HepG2 (cell line): ENCODE measurements around the gene IPO13. TPM values are rescaled to one million over a fixed set of nuclear protein-coding genes. Genes with fewer than 3 reads are reported as not detected.

Source experiments
- ATAC-seq: fragments of 200-7000 bp; cut with Tn5 transposase; 3 replicates; pipeline ENCODE4 v1.9.1; 2020; ENCODE audit warnings: mild to moderate bottlenecking, moderate library complexity
- BruUV-seq: library from RNA; stranded (reverse); fragments of 400-500 nt; replicated peaks from 2 replicates; lab custom pipeline; 2021; lab: Mats Ljungman, UMichigan
- CTCF ChIA-PET: fragments of 300-600 bp; formaldehyde crosslinking; extraction: SDS; loops from one replicate; lab custom pipeline; 2021; ENCODE audit warnings: low total read pairs, inconsistent platforms, low intra/inter-chr PET ratio; lab: Yijun Ruan, JAX
- POLR2A ChIA-PET: fragments of 350-600 bp; sonication (Branson Sonifier 250); formaldehyde crosslinking; loops from one replicate; lab custom pipeline; 2020; ENCODE audit warnings: antibody characterized with exemption, inconsistent platforms; lab: Yijun Ruan, JAX
- DNase-seq: peaks from one replicate; pipeline ENCODE4 v3.0.0-alpha.2; 2015; ENCODE audit warnings: low spot score
- FAIRE-seq: peaks from 3 replicates; lab custom pipeline; 2011; peaks lifted over from hg19 to GRCh38; lab: Jason Lieb, UNC
- H2AFZ ChIP-seq: one replicate; pipeline ENCODE4 v1.6.1; 2011; ENCODE audit warnings: low read length, inconsistent platforms
- H3K27ac ChIP-seq: fragments of 300-600 bp; 3 replicates; pipeline ENCODE4 v1.8.0; 2011; ENCODE audit warnings: mixed run types, mild to moderate bottlenecking, mixed read lengths, low read length, inconsistent platforms; ENCODE audit not compliant: insufficient read depth; ENCODE audit errors: extremely low read length
- H3K27me3 ChIP-seq, 2 experiments: fragments of 200-600 bp in 1 of 2; 2 replicates in 1 of 2; 3 replicates in 1 of 2; pipeline versions ENCODE4 v1.6.0 to v1.8.0; 2011; ENCODE audit warnings: low read length in 2 of 2, mild to moderate bottlenecking in 2 of 2, moderate library complexity in 2 of 2, inconsistent platforms in 1 of 2; ENCODE audit not compliant: insufficient read depth in 2 of 2, control insufficient read depth in 1 of 2
- H3K36me3 ChIP-seq, 2 experiments: fragments of 200-600 bp in 1 of 2; replicated peaks in 1 of 2; 2 replicates in 1 of 2; 3 replicates in 1 of 2; pipeline versions ENCODE4 v1.5.1 to v1.8.0; 2011; ENCODE audit warnings: low read length in 2 of 2, inconsistent platforms in 1 of 2; ENCODE audit not compliant: insufficient read depth in 2 of 2, control insufficient read depth in 1 of 2
- H3K4me1 ChIP-seq: 2 replicates; pipeline ENCODE4 v1.5.1; 2012; ENCODE audit warnings: low read length, inconsistent platforms; ENCODE audit not compliant: insufficient read depth
- H3K4me2 ChIP-seq: 2 replicates; pipeline ENCODE4 v1.6.0; 2011; ENCODE audit warnings: low read depth, low read length, inconsistent platforms
- H3K4me3 ChIP-seq, 3 experiments: fragments of 200-600 bp in 1 of 3; sonication (generic), shearing (Covaris generic) in 1 of 3; replicated peaks in 1 of 3; 2 replicates each; pipeline ENCODE4 v1.5.1; 2011 to 2016; ENCODE audit warnings: low read length in 3 of 3, inconsistent platforms in 2 of 3, low read depth in 2 of 3, mild to moderate bottlenecking in 2 of 3, control low read depth in 1 of 3, mixed read lengths in 1 of 3; ENCODE audit not compliant: insufficient read depth in 1 of 3
- H3K79me2 ChIP-seq: one replicate; pipeline ENCODE4 v1.6.1; 2011; ENCODE audit warnings: low read length, inconsistent platforms; ENCODE audit not compliant: insufficient read depth
- H3K9ac ChIP-seq: 2 replicates; pipeline ENCODE4 v1.6.0; 2011; ENCODE audit warnings: mild to moderate bottlenecking, low read depth, low read length, inconsistent platforms; ENCODE audit not compliant: insufficient read depth
- H3K9me3 ChIP-seq: 2 replicates; pipeline ENCODE4 v1.5.1; 2012; ENCODE audit warnings: mild to moderate bottlenecking, low read length
- H4K20me1 ChIP-seq: 2 replicates; pipeline ENCODE4 v1.6.0; 2011; ENCODE audit warnings: inconsistent platforms, mild to moderate bottlenecking, low read length, moderate library complexity; ENCODE audit not compliant: insufficient read depth
- JDP2 ChIP-seq: sonication (generic); formaldehyde crosslinking; IDR thresholded peaks from 2 replicates; pipeline ENCODE4 v1.8.1; 2022; ENCODE audit warnings: missing genetic modification reagents, borderline replicate concordance
- POLR2A ChIP-seq, 2 experiments: IDR thresholded peaks; 2 replicates each; pipeline ENCODE4 v1.6.1; 2011; ENCODE audit warnings: low read depth in 2 of 2, low read length in 2 of 2, mild to moderate bottlenecking in 1 of 2, moderate library complexity in 1 of 2; ENCODE audit not compliant: insufficient read depth in 1 of 2
- SRSF1 ChIP-seq: fragments of 200-400 bp; formaldehyde crosslinking; optimal IDR thresholded peaks from 2 replicates; pipeline ENCODE3; 2017; ENCODE audit warnings: mild to moderate bottlenecking, low read depth, low read length, moderate library complexity
- ZNF747 ChIP-seq: sonication (generic); formaldehyde crosslinking; IDR thresholded peaks from 2 replicates; pipeline ENCODE4 v1.8.1; 2023; ENCODE audit warnings: missing genetic modification reagents, mild to moderate bottlenecking, borderline replicate concordance
- ZSCAN22 ChIP-seq: sonication (generic); formaldehyde crosslinking; IDR thresholded peaks from 2 replicates; pipeline ENCODE4 v1.4.0; 2020; ENCODE audit warnings: mild to moderate bottlenecking, missing genetic modification reagents
- WGBS: methylation state at CpG from one replicate; pipeline ENCODE4 v1.1.6; 2017; ENCODE audit warnings: low lambda C conversion rate; 5-methylcytosine and 5-hydroxymethylcytosine counted together
- in situ Hi-C: cut with HindIII; loops from 2 replicates; pipeline ENCODE4 v1.10.0; 2017; ENCODE audit warnings: low pct_unique_long_range_greater_than_20kb; ENCODE audit not compliant: extremely low pct_ligation_motif_present
- intact Hi-C: fragments of 100-400 bp; cut with micrococcal nuclease; formaldehyde crosslinking; loops from one replicate; pipeline ENCODE4 v1.10.0; 2022; ENCODE audit not compliant: unreplicated experiment
- polyA plus RNA-seq, 8 experiments: library from polyadenylated mRNA; depleted of rRNA in 3 of 8; stranded (reverse) in 7 of 8; unstranded in 1 of 8; fragments of >200 nt; fragmentation: Illumina TruSeq in 4 of 8; extraction: Trizol in 4 of 8; gene quantifications; 2 replicates each; pipeline versions ENCODE4 v1.2.1 to v1.2.3, GENCODE V29; 2011 to 2016; ENCODE audit warnings: low read depth in 4 of 8, missing spikeins in 1 of 8, mixed read lengths in 1 of 8; ENCODE audit not compliant: insufficient read depth in 1 of 8
- total RNA-seq, 5 experiments: library from RNA; depleted of rRNA; stranded (reverse); fragments of >200 nt; fragmentation: Illumina TruSeq; extraction: Trizol; gene quantifications; 2 replicates each; pipeline ENCODE4 v1.2.3, GENCODE V29; 2016; ENCODE audit warnings: low read depth in 1 of 5
- TF ChIP-seq, protein P1 (sequence below): sonication (generic); formaldehyde crosslinking; IDR thresholded peaks from 2 replicates; pipeline ENCODE4 v1.5.0; 2020; ENCODE audit warnings: mild to moderate bottlenecking, missing genetic modification reagents, moderate library complexity

Gene IPO13
- total and polyA plus RNA-seq, 2 of the 13 experiments (the other 11 are each of a cell fraction or from before 2014, with no cell fraction given), result 12.9 to 15.6 TPM

DNA sequence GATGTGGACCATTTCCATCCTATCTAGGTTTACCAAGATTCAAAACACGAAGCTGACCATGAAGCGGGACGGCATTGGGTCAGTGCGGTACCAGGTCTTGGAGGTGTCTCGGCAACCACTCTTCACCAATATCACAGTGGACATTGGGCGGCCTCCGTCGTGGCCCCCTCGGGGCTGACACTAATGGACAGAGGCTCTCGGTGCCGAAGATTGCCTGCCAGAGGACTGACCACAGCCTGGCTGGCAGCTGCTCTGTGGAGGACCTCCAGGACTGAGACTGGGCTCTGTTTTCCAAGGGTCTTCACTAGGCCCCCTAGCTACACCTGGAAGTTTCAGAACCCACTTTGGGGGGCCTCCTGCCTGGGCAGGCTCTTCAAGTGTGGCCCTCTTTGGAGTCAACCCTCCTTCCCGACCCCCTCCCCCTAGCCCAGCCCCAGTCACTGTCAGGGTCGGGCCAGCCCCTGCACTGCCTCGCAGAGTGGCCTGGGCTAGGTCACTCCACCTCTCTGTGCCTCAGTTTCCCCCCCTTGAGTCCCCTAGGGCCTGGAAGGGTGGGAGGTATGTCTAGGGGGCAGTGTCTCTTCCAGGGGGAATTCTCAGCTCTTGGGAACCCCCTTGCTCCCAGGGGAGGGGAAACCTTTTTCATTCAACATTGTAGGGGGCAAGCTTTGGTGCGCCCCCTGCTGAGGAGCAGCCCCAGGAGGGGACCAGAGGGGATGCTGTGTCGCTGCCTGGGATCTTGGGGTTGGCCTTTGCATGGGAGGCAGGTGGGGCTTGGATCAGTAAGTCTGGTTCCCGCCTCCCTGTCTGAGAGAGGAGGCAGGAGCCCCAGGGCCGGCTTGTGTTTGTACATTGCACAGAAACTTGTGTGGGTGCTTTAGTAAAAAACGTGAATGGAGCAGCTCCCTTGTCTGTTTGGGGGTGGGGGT lies 43.8 kb downstream of the IPO13 start:
- POLR2A ChIA-PET, result interaction anchor here (0.9 to 4.3 kb wide), 2 partner anchors 13 to 15 kb away, joined by 3 to 32 read pairs; partner anchors contain the start of genes ATP6V0B and B4GALT2

More for the DNA sequence above, 43.8 kb downstream of the IPO13 start:
- Histone ChIP-seq H3K27ac (peak overlapping the region; percentile 54), H3K9ac (peak overlapping the region; percentile 56), H3K27me3 (no peaks in the 10 kb centered on the region), H3K4me3 (peak overlapping the region; percentile 52 to 77 (median 75)), H3K36me3 (peaks cover 3 to 7% of the 10 kb centered on the region in 2 experiments; a peak in 2 of 5 replicates), H3K4me1 (peaks cover 62% of the 10 kb centered on the region), H2AFZ (no peak overlapping the region), H3K9me3 (no peaks in the 10 kb centered on the region), H3K4me2 (peak overlapping the region; percentile 89), H4K20me1 (no peaks in the 10 kb centered on the region), H3K79me2 (no peaks in the 10 kb centered on the region)
- intact Hi-C loops (no loop called here), in situ Hi-C loops (no loop called here)
- no TSS peak for BruUV-seq
- TF ChIP-seq ZNF747 (CRISPR knock-in tag) (0 out of 2 replicates have a peak, but pooled peaks have one; percentile 13), SRSF1 (peak; percentile 11), POLR2A (IDR thresholded peaks at IDR 0.05; ENCODE audit: insufficient read depth in 1 of 2, low read depth in 2 of 2, low read length in 2 of 2) (0 out of 4 replicates have a peak, but pooled peaks of 1 of the 2 experiments have one; percentile 33), ZSCAN22 (CRISPR knock-in tag) (peak; percentile 96), JDP2 (no peak)
- TF ChIP-seq, protein P1, sequence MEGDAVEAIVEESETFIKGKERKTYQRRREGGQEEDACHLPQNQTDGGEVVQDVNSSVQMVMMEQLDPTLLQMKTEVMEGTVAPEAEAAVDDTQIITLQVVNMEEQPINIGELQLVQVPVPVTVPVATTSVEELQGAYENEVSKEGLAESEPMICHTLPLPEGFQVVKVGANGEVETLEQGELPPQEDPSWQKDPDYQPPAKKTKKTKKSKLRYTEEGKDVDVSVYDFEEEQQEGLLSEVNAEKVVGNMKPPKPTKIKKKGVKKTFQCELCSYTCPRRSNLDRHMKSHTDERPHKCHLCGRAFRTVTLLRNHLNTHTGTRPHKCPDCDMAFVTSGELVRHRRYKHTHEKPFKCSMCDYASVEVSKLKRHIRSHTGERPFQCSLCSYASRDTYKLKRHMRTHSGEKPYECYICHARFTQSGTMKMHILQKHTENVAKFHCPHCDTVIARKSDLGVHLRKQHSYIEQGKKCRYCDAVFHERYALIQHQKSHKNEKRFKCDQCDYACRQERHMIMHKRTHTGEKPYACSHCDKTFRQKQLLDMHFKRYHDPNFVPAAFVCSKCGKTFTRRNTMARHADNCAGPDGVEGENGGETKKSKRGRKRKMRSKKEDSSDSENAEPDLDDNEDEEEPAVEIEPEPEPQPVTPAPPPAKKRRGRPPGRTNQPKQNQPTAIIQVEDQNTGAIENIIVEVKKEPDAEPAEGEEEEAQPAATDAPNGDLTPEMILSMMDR, result peak; percentile 24; the same call in 1 of the 2 replicates
- ATAC-seq (peak; percentile 1), FAIRE-seq (no peak), DNase-seq (no peak)
- 82% methylated on average over 14 of the region's 19 CpGs for WGBS
- CTCF ChIA-PET, result no interaction called here
